DOHH2 (cell line): ENCODE data around the gene ABCB8.

Source experiments
- CTCF ChIP-seq: fragments of 200-600 bp; sonication (generic); IDR thresholded peaks from one replicate; pipeline ENCODE4 v1.5.1; 2014; ENCODE audit warnings: antibody characterized with exemption, mild to moderate bottlenecking, low read depth, low read length; ENCODE audit not compliant: poor library complexity, severe bottlenecking
- EZH2phosphoT487 ChIP-seq: fragments of 200-600 bp; sonication (generic); IDR thresholded peaks from 2 replicates; pipeline ENCODE4 v1.6.1; 2017; ENCODE audit warnings: borderline replicate concordance, mild to moderate bottlenecking, antibody characterized with exemption, low read length, moderate library complexity, mixed read lengths

- TF ChIP-seq CTCF (no peak), EZH2phosphoT487 (no peak)
These were observed 17.7 kb downstream of the ABCB8 start for GRCh38 chr7:151045967-151046366.
